PC-3 (cell line): Measurements from ENCODE around the gene CRYL1. TPM values are rescaled to one million over a fixed set of nuclear protein-coding genes. Genes with fewer than 3 reads are reported as not detected.
A peak's percentile ranks its signal among the peaks of the same experiment; 100 is the strongest.

ENCODE experiments used
- ATAC-seq: fragments of 200-7000 bp; cut with Tn5 transposase; 2 replicates; pipeline ENCODE4 v1.9.1; 2020; ENCODE audit warnings: mild to moderate bottlenecking, moderate library complexity
- BruUV-seq: library from RNA; stranded (reverse); fragments of 400-500 nt; replicated peaks from 2 replicates; lab custom pipeline; 2021; lab: Mats Ljungman, UMichigan
- CTCF ChIA-PET: fragments of 300-600 bp; sonication (Branson Sonifier 250); formaldehyde crosslinking; loops from one replicate; lab custom pipeline; 2022; ENCODE audit warnings: antibody characterized with exemption; lab: Charles Lee
- POLR2A ChIA-PET: fragments of 300-600 bp; sonication (Branson Sonifier 250); formaldehyde crosslinking; loops from one replicate; lab custom pipeline; 2022; ENCODE audit warnings: antibody characterized with exemption; ENCODE audit not compliant: unreplicated experiment; lab: Charles Lee
- DNase-seq: peaks from one replicate; pipeline ENCODE4 v3.0.0-alpha.2; 2015
- H2AFZ ChIP-seq: fragments of 300-600 bp; sonication (generic); 2 replicates; pipeline ENCODE4 v1.6.0; 2016; ENCODE audit warnings: antibody characterized with exemption, low read length
- H3F3A ChIP-seq: fragments of 300-600 bp; sonication (generic); one replicate; pipeline ENCODE4 v1.6.0; 2017; ENCODE audit warnings: antibody characterized with exemption, low read length, control low read depth, mild to moderate bottlenecking; ENCODE audit not compliant: unreplicated experiment
- H3K27ac ChIP-seq: fragments of 300-600 bp; sonication (generic); 2 replicates; pipeline ENCODE4 v1.5.1; 2016; ENCODE audit warnings: mild to moderate bottlenecking, low read length
- H3K27me3 ChIP-seq: fragments of 300-600 bp; sonication (generic); 2 replicates; pipeline ENCODE4 v1.6.1; 2016; ENCODE audit warnings: low read length, mixed read lengths
- H3K36me3 ChIP-seq: fragments of 300-600 bp; sonication (generic); 2 replicates; pipeline ENCODE4 v1.6.1; 2016; ENCODE audit warnings: low read depth, mixed run types, low read length, mixed read lengths
- H3K4me1 ChIP-seq: fragments of 300-600 bp; sonication (generic); 2 replicates; pipeline ENCODE4 v1.5.1; 2016; ENCODE audit warnings: low read length; ENCODE audit not compliant: insufficient read depth
- H3K4me2 ChIP-seq: fragments of 300-600 bp; sonication (generic); 2 replicates; pipeline ENCODE4 v1.6.0; 2016; ENCODE audit warnings: low read length
- H3K4me3 ChIP-seq: fragments of 300-600 bp; sonication (generic); 2 replicates; pipeline ENCODE4 v1.5.1; 2016; ENCODE audit warnings: mild to moderate bottlenecking, low read length, mixed read lengths
- H3K79me2 ChIP-seq: fragments of 300-600 bp; sonication (generic); 2 replicates; pipeline ENCODE4 v1.6.1; 2017; ENCODE audit warnings: low read length, mixed read lengths
- H3K9ac ChIP-seq: fragments of 300-600 bp; sonication (generic); 2 replicates; pipeline ENCODE4 v1.6.0; 2016; ENCODE audit warnings: mild to moderate bottlenecking, low read length
- H3K9me2 ChIP-seq: fragments of 300-600 bp; sonication (generic); replicated peaks from 2 replicates; pipeline ENCODE4 v1.6.1; 2016; ENCODE audit warnings: mixed run types, low read length, mixed read lengths
- H3K9me3 ChIP-seq: fragments of 300-600 bp; sonication (generic); 2 replicates; pipeline ENCODE4 v1.6.1; 2016; ENCODE audit warnings: low read length, mixed read lengths
- H4K20me1 ChIP-seq: fragments of 300-600 bp; sonication (generic); 2 replicates; pipeline ENCODE4 v1.6.1; 2016; ENCODE audit warnings: low read length, mixed read lengths
- CTCF ChIP-seq: fragments of 300-600 bp; sonication (generic); conservative IDR thresholded peaks from 2 replicates; pipeline ENCODE4 v1.5.1; 2017; ENCODE audit warnings: antibody characterized with exemption, low read depth, mild to moderate bottlenecking, low read length
- EZH2 ChIP-seq: fragments of 300-600 bp; sonication (generic); IDR thresholded peaks from one replicate; pipeline ENCODE4 v1.6.1; 2017; ENCODE audit warnings: antibody characterized with exemption, mild to moderate bottlenecking, low read length; ENCODE audit not compliant: unreplicated experiment
- EZH2phosphoT487 ChIP-seq: fragments of 300-600 bp; sonication (generic); IDR thresholded peaks from 2 replicates; pipeline ENCODE4 v1.6.1; 2018; ENCODE audit warnings: mild to moderate bottlenecking, antibody characterized with exemption, low read length, borderline replicate concordance
- intact Hi-C: fragments of 100-400 bp; cut with micrococcal nuclease; formaldehyde crosslinking; loops from 2 replicates; pipeline ENCODE4 v1.9.0; 2023
- total RNA-seq: library from RNA; depleted of rRNA; stranded (reverse); fragments of >200 nt; gene quantifications from 2 replicates; pipeline ENCODE4 v1.2.3, GENCODE V29; 2014

CRYL1 gene
- total RNA-seq, 1 experiment from 2014 or later, result 20.8 TPM

- peaks cover 13% of the 10 kb centered on the region for H3K4me1 ChIP-seq
- no peaks in the 10 kb centered on the region for H3K9me2 ChIP-seq
- ATAC-seq, result no peak
- intact Hi-C loops, result loop anchor here (1.0 to 5.0 kb wide), 4 partner anchors 42 to 376 kb away; partner anchors contain the start of genes GJB2 and IL17D
- TF ChIP-seq EZH2phosphoT487 (no peak), CTCF (no peak), EZH2 (no peak)
- H3K27ac ChIP-seq, result peak overlapping the region; percentile 87
- no peaks in the 10 kb centered on the region for H4K20me1 ChIP-seq
- H2AFZ ChIP-seq, result peak overlapping the region; percentile 80
- H3K36me3 ChIP-seq, result peaks cover 6% of the 10 kb centered on the region; the same call in 1 of the 2 replicates
- H3K9ac ChIP-seq, result peak overlapping the region; percentile 75
- H3K4me3 ChIP-seq, result peak overlapping the region; percentile 77
- peaks cover 9% of the 10 kb centered on the region for H3K79me2 ChIP-seq
- POLR2A ChIA-PET, result interaction anchor here (0.6 kb wide), 1 partner anchor 42 kb away, joined by 4 read pairs; no protein-coding TSS in a partner anchor
- BruUV-seq, result no TSS peak
- peak; percentile 6 for DNase-seq
- no peaks in the 10 kb centered on the region for H3F3A ChIP-seq
- peak overlapping the region; percentile 90 for H3K4me2 ChIP-seq
- no peaks in the 10 kb centered on the region for H3K27me3 ChIP-seq
- H3K9me3 ChIP-seq, result peaks cover 23% of the 10 kb centered on the region; the same call in 1 of the 2 replicates
- CTCF ChIA-PET, result interaction anchor here (0.6 kb wide), 1 partner anchor 24 kb away, joined by 3 read pairs; no protein-coding TSS in a partner anchor
Observed at GRCh38 chr13:20567881-20568528, 42.3 kb upstream of the CRYL1 start.

- ATAC-seq, result peak; percentile 80
- H3F3A ChIP-seq, result no peaks in the 10 kb centered on the region
- peak within 1 kb of the TSS; percentile 80 for H2AFZ ChIP-seq
- peaks cover 6% of the 10 kb centered on the region; the same call in 1 of the 2 replicates for H3K36me3 ChIP-seq
- H3K9me2 ChIP-seq, result no peaks in the 10 kb centered on the region
- no peaks in the 10 kb centered on the region for H4K20me1 ChIP-seq
- ChIA-PET CTCF (no interaction called here), POLR2A (interaction anchor here (0.5 kb wide), 2 partner anchors 101 to 226 kb away, joined by 3 to 19 read pairs; no protein-coding TSS in a partner anchor)
- peak within 1 kb of the TSS; percentile 90 for H3K4me2 ChIP-seq
- peaks cover 23% of the 10 kb centered on the region; the same call in 1 of the 2 replicates for H3K9me3 ChIP-seq
- intact Hi-C loops, result loop anchor here (1.0 to 5.0 kb wide), 4 partner anchors 41 to 375 kb away; partner anchors contain the start of genes GJB2 and IL17D
- BruUV-seq, result TSS peak; percentile 73
- DNase-seq, result peak; percentile 89
- H3K4me1 ChIP-seq, result peaks cover 13% of the 10 kb centered on the region
- peak within 1 kb of the TSS; percentile 75 for H3K9ac ChIP-seq
- peak within 1 kb of the TSS; percentile 87 for H3K27ac ChIP-seq
- TF ChIP-seq EZH2phosphoT487, result no peak
- no peak for TF ChIP-seq CTCF
- no peak for TF ChIP-seq EZH2
- peaks cover 9% of the 10 kb centered on the region for H3K79me2 ChIP-seq
- H3K27me3 ChIP-seq, result no peaks in the 10 kb centered on the region
- H3K4me3 ChIP-seq, result peak within 1 kb of the TSS; percentile 77
Observed at GRCh38 chr13:20566898-20567874, 41.5 kb upstream of the CRYL1 start, which contains the start of gene IFT88. Gene IFT88 (plus strand): TSS chr13:20567157. CDS start chr13:20574386, 7,229 bp downstream.
